C4-2B (cell line): ENCODE data around the gene TNRC18.

Experiments used
- CTCF ChIP-seq: fragments of 450-650 bp; conservative IDR thresholded peaks from 2 replicates; pipeline ENCODE4 v1.5.1; 2017; ENCODE audit warnings: mild to moderate bottlenecking
- ZFX ChIP-seq: fragments of 450-650 bp; IDR thresholded peaks from 2 replicates; pipeline ENCODE4 v1.6.1; 2017

GRCh38 chr7:5309146-5309545 is 114.5 kb downstream of the TNRC18 start:
- TF ChIP-seq CTCF (no peak), ZFX (no peak)
